Endothelial cell of umbilical vein (primary cell): ENCODE data around the gene LRRC71. TPM values are rescaled to one million over a fixed set of nuclear protein-coding genes. Genes with fewer than 3 reads are reported as not detected.

ENCODE experiments used
- BruUV-seq: library from RNA; stranded (reverse); fragments of 400-500 nt; replicated peaks from 2 replicates; lab custom pipeline; 2021; lab: Mats Ljungman, UMichigan
- CTCF ChIA-PET: fragments of 300-600, 350-600 bp; sonication (Branson Sonifier 250); formaldehyde crosslinking; loops from one replicate; lab custom pipeline; 2021; ENCODE audit warnings: antibody characterized with exemption, inconsistent platforms; lab: Charles Lee
- POLR2A ChIA-PET: fragments of 300-600, 350-600 bp; sonication (Branson Sonifier 250); formaldehyde crosslinking; loops from one replicate; lab custom pipeline; 2021; ENCODE audit warnings: antibody characterized with exemption, inconsistent platforms; lab: Charles Lee
- DNase-seq: peaks from one replicate; pipeline ENCODE4 v3.0.0-alpha.2; 2011; ENCODE audit warnings: low read depth, low spot score
- FAIRE-seq: peaks from 2 replicates; lab custom pipeline; 2011; peaks lifted over from hg19 to GRCh38; lab: Jason Lieb, UNC
- H2AFZ ChIP-seq: 2 replicates; pipeline ENCODE4 v1.6.0; 2012; ENCODE audit warnings: low read depth, low read length, control low read depth, inconsistent platforms
- H3K27ac ChIP-seq: 2 replicates; pipeline ENCODE4 v1.5.1; 2011; ENCODE audit warnings: low read depth, mild to moderate bottlenecking, control low read depth, low read length, moderate library complexity; ENCODE audit not compliant: insufficient read depth
- H3K27me3 ChIP-seq, 2 experiments: 2 replicates each; pipeline versions ENCODE4 v1.6.0 to v1.6.1; 2011; ENCODE audit warnings: low read length in 2 of 2, mixed read lengths in 1 of 2; ENCODE audit not compliant: control insufficient read depth in 2 of 2, insufficient read depth in 2 of 2
- H3K36me3 ChIP-seq, 2 experiments: 2 replicates in 1 of 2; 3 replicates in 1 of 2; pipeline ENCODE4 v1.5.1; 2011; ENCODE audit warnings: low read length in 2 of 2, mild to moderate bottlenecking in 1 of 2, moderate library complexity in 1 of 2; ENCODE audit not compliant: control insufficient read depth in 2 of 2, insufficient read depth in 2 of 2; ENCODE audit errors: extremely low read depth in 1 of 2
- H3K4me1 ChIP-seq: 3 replicates; pipeline ENCODE4 v1.5.1; 2011; ENCODE audit warnings: mild to moderate bottlenecking, low read length; ENCODE audit not compliant: control insufficient read depth, insufficient read depth; ENCODE audit errors: extremely low read depth
- H3K4me2 ChIP-seq: 2 replicates; pipeline ENCODE4 v1.6.1; 2011; ENCODE audit warnings: low read length, control low read depth, mixed read lengths; ENCODE audit not compliant: insufficient read depth
- H3K4me3 ChIP-seq, 3 experiments: fragments of 200-600 bp in 1 of 3; sonication (generic), shearing (Covaris generic) in 1 of 3; replicated peaks in 1 of 3; 2 replicates each; pipeline ENCODE4 v1.5.1; 2011 to 2016; ENCODE audit warnings: control low read depth in 3 of 3, low read length in 3 of 3, mild to moderate bottlenecking in 2 of 3, inconsistent platforms in 1 of 3, low read depth in 1 of 3, moderate library complexity in 1 of 3; ENCODE audit not compliant: insufficient read depth in 1 of 3
- H3K79me2 ChIP-seq: 2 replicates; pipeline ENCODE4 v1.6.0; 2012; ENCODE audit warnings: low read length, inconsistent platforms; ENCODE audit not compliant: control insufficient read depth, insufficient read depth
- H3K9ac ChIP-seq: replicated peaks from 2 replicates; pipeline ENCODE3; 2011; ENCODE audit warnings: low read length, control low read depth; ENCODE audit not compliant: insufficient read depth; ENCODE audit errors: extremely low read depth
- H3K9me1 ChIP-seq: replicated peaks from 3 replicates; pipeline ENCODE4 v1.6.0; 2011; ENCODE audit warnings: mild to moderate bottlenecking, low read length; ENCODE audit not compliant: control insufficient read depth, insufficient read depth; ENCODE audit errors: extremely low read depth
- H3K9me3 ChIP-seq: replicated peaks from 2 replicates; pipeline ENCODE4 v1.5.1; 2012; ENCODE audit warnings: low read length, inconsistent platforms; ENCODE audit not compliant: control insufficient read depth, insufficient read depth
- H4K20me1 ChIP-seq: replicated peaks from 2 replicates; pipeline ENCODE3; 2011; ENCODE audit warnings: mild to moderate bottlenecking, low read length; ENCODE audit not compliant: control insufficient read depth, insufficient read depth; ENCODE audit errors: extremely low read depth
- EZH2 ChIP-seq: IDR thresholded peaks from 2 replicates; pipeline ENCODE4 v1.6.1; 2012; ENCODE audit warnings: borderline replicate concordance, low read depth, mild to moderate bottlenecking, moderate library complexity, low read length, inconsistent platforms; ENCODE audit not compliant: severe bottlenecking
- FOS ChIP-seq: IDR thresholded peaks from 2 replicates; pipeline ENCODE4 v1.6.1; 2011; ENCODE audit warnings: mild to moderate bottlenecking, low read length, moderate library complexity, borderline replicate concordance; ENCODE audit not compliant: insufficient read depth
- GATA2 ChIP-seq: IDR thresholded peaks from 2 replicates; pipeline ENCODE4 v1.7.0; 2011; ENCODE audit warnings: low read depth, mild to moderate bottlenecking, moderate library complexity, mixed read lengths, low read length; ENCODE audit not compliant: insufficient read length, insufficient read depth
- JUN ChIP-seq: IDR thresholded peaks from 2 replicates; pipeline ENCODE4 v1.6.1; 2011; ENCODE audit warnings: borderline replicate concordance, low read depth; ENCODE audit not compliant: insufficient read length, insufficient read depth
- MYC ChIP-seq: IDR thresholded peaks from one replicate; pipeline ENCODE4 v1.6.1; 2011; ENCODE audit warnings: mild to moderate bottlenecking, low read depth, low read length
- POLR2A ChIP-seq: IDR thresholded peaks from 2 replicates; pipeline ENCODE4 v1.6.1; 2012; ENCODE audit warnings: low read depth, mild to moderate bottlenecking, control low read depth, low read length
- POLR2AphosphoS5 ChIP-seq: IDR thresholded peaks from 2 replicates; pipeline ENCODE4 v1.6.1; 2012; ENCODE audit warnings: low read depth, mild to moderate bottlenecking, control low read depth, low read length, moderate library complexity; ENCODE audit not compliant: insufficient read depth
- dilution Hi-C: fragments of 300-500 bp; cut with MboI; formaldehyde crosslinking; loops from one replicate; pipeline ENCODE4 v1.15.0; 2019; ENCODE audit warnings: low sequenced_read_pairs; ENCODE audit not compliant: extremely low pct_ligation_motif_present
- intact Hi-C: fragments of 100-400 bp; cut with micrococcal nuclease; formaldehyde crosslinking; loops from one replicate; pipeline ENCODE4 v1.10.0; 2022
- polyA plus RNA-seq, 4 experiments: library from polyadenylated mRNA; depleted of rRNA in 3 of 4; stranded (reverse) in 3 of 4; unstranded in 1 of 4; fragments of >200 nt; gene quantifications; 2 replicates each; pipeline versions ENCODE4 v1.2.1 to v1.2.3, GENCODE V29; 2011 to 2012; ENCODE audit warnings: missing spikeins in 1 of 4
- total RNA-seq: library from RNA; stranded (reverse); gene quantifications from 2 replicates; pipeline ENCODE4 v1.2.3, GENCODE V29; 2021
- TF ChIP-seq, protein P1 (sequence below), 2 donors: IDR thresholded peaks; 1 replicate in 1 of 2; 2 replicates in 1 of 2; pipeline ENCODE4 v1.5.1; 2011; ENCODE audit warnings: low read length in 2 of 2, mild to moderate bottlenecking in 2 of 2, moderate library complexity in 2 of 2, control low read depth in 1 of 2, inconsistent platforms in 1 of 2, low read depth in 1 of 2; ENCODE audit not compliant: insufficient read depth in 1 of 2; ENCODE audit errors: extremely low read depth in 1 of 2
- TF ChIP-seq, protein P2 (sequence below): IDR thresholded peaks from 2 replicates; pipeline ENCODE4 v1.6.1; 2011; ENCODE audit not compliant: insufficient read depth, insufficient read length

The LRRC71 gene
- total and polyA plus RNA-seq, 2 donors (not counting 3 experiments of a cell fraction or from before 2014, with no cell fraction given) = 0.35 to 0.66 TPM

DNA sequence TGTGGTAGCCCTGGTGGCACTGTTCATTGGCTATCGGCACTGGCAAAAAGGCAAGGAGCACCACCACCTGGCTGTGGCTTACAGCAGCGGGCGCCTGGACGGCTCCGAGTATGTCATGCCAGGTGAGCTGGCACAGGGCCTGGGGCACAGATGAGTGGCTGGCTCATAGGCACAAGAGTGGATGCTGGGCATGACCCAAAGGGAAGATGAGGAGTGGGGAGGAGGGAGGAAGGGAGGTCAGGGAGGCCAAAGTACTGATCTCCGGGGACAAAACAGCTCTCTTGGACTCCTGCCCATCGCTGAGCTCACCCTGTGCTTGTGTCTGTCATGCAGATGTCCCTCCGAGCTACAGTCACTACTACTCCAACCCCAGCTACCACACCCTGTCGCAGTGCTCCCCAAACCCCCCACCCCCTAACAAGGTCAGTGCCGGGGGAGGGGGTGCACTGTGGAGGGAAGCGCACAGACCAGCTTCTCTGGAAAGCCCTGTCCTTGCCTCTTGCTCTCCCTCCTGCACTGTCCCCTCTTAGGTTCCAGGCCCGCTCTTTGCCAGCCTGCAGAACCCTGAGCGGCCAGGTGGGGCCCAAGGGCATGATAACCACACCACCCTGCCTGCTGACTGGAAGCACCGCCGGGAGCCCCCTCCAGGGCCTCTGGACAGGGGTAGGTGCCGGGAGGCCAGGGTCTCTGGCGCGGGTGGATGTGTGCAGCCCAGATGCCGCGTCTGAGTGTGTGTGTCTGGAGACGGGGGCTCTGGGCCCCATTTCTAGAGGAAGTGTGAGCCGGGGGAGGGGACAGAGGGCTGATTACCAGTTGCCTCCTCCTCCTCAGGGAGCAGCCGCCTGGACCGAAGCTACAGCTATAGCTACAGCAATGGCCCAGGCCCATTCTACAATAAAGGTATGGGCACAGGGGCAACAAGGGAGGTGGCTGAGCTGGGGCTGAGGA lies 7.3 kb upstream of the LRRC71 start:
- H3K9me3 ChIP-seq = no peaks in the 10 kb centered on the region
- no peak overlapping the region for H2AFZ ChIP-seq
- DNase-seq (no peak), FAIRE-seq (no peak)
- H3K79me2 ChIP-seq = peaks cover 23% of the 10 kb centered on the region
- CTCF ChIA-PET = interaction anchor here (1.0 to 1.4 kb wide), 5 partner anchors 15 to 223 kb away, joined by 3 to 5 read pairs (median 4); no protein-coding TSS in a partner anchor
- dilution Hi-C loops (no loop called here), intact Hi-C loops (no loop called here)
- peaks cover 8 to 67% of the 10 kb centered on the region in 2 experiments for H3K36me3 ChIP-seq
- no peak overlapping the region for H3K4me2 ChIP-seq
- BruUV-seq = no TSS peak
- H3K9me1 ChIP-seq = no peaks in the 10 kb centered on the region
- H3K27ac ChIP-seq = no peak overlapping the region
- no peaks in the 10 kb centered on the region for H3K27me3 ChIP-seq
- no peaks in the 10 kb centered on the region for H4K20me1 ChIP-seq
- TF ChIP-seq, protein P1, sequence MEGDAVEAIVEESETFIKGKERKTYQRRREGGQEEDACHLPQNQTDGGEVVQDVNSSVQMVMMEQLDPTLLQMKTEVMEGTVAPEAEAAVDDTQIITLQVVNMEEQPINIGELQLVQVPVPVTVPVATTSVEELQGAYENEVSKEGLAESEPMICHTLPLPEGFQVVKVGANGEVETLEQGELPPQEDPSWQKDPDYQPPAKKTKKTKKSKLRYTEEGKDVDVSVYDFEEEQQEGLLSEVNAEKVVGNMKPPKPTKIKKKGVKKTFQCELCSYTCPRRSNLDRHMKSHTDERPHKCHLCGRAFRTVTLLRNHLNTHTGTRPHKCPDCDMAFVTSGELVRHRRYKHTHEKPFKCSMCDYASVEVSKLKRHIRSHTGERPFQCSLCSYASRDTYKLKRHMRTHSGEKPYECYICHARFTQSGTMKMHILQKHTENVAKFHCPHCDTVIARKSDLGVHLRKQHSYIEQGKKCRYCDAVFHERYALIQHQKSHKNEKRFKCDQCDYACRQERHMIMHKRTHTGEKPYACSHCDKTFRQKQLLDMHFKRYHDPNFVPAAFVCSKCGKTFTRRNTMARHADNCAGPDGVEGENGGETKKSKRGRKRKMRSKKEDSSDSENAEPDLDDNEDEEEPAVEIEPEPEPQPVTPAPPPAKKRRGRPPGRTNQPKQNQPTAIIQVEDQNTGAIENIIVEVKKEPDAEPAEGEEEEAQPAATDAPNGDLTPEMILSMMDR (IDR thresholded peaks at IDR 0.05; ENCODE audit: extremely low read depth in 1 of 2, insufficient read depth in 1 of 2, low read depth in 1 of 2, low read length in 2 of 2) = no peak
- no peak for TF ChIP-seq EZH2
- no peak for TF ChIP-seq FOS
- TF ChIP-seq, protein P2, sequence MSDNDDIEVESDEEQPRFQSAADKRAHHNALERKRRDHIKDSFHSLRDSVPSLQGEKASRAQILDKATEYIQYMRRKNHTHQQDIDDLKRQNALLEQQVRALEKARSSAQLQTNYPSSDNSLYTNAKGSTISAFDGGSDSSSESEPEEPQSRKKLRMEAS = no peak
- TF ChIP-seq JUN = no peak
- TF ChIP-seq GATA2 = no peak
- TF ChIP-seq POLR2AphosphoS5 = no peak
- no peak for TF ChIP-seq POLR2A
- TF ChIP-seq MYC = no peak
- no peak overlapping the region for H3K9ac ChIP-seq
- POLR2A ChIA-PET = no interaction called here
- H3K4me1 ChIP-seq = no peaks in the 10 kb centered on the region
- H3K4me3 ChIP-seq = no peak overlapping the region
